ENCODE results near the gene AUTS2.

AUTS2 gene

GRCh38 chr7:70466725-70467364 lies 868.6 kb downstream of the AUTS2 start:
- H3K4me1 ChIP-seq (ENCODE audit: insufficient read depth, low read length), result no peaks in the 10 kb centered on the region
- H3K9ac ChIP-seq (ENCODE audit: low read depth, low read length), result no peak overlapping the region
- no peaks in the 10 kb centered on the region for H3K27me3 ChIP-seq (ENCODE audit: insufficient read depth, low read length)
- no peaks in the 10 kb centered on the region for H3K9me3 ChIP-seq (ENCODE audit: insufficient read depth, low read depth, low read length)
- H3K36me3 ChIP-seq (ENCODE audit: insufficient read depth, low read depth, low read length), result no peaks in the 10 kb centered on the region
- H3K4me3 ChIP-seq (ENCODE audit: low read length), result no peak overlapping the region
- H3K27ac ChIP-seq (ENCODE audit: low read length), result no peak overlapping the region

GRCh38 chr7:70470746-70471145 lies 872.5 kb downstream of the AUTS2 start:
- H3K9ac ChIP-seq (ENCODE audit: low read depth, low read length), result no peak overlapping the region
- H3K4me1 ChIP-seq (ENCODE audit: insufficient read depth, low read length), result no peaks in the 10 kb centered on the region
- no peak overlapping the region for H3K4me3 ChIP-seq (ENCODE audit: low read length)
- no peaks in the 10 kb centered on the region for H3K27me3 ChIP-seq (ENCODE audit: insufficient read depth, low read length)
- H3K9me3 ChIP-seq (ENCODE audit: insufficient read depth, low read depth, low read length), result no peaks in the 10 kb centered on the region
- H3K27ac ChIP-seq (ENCODE audit: low read length), result no peak overlapping the region
- H3K36me3 ChIP-seq (ENCODE audit: insufficient read depth, low read depth, low read length), result no peaks in the 10 kb centered on the region

DNA sequence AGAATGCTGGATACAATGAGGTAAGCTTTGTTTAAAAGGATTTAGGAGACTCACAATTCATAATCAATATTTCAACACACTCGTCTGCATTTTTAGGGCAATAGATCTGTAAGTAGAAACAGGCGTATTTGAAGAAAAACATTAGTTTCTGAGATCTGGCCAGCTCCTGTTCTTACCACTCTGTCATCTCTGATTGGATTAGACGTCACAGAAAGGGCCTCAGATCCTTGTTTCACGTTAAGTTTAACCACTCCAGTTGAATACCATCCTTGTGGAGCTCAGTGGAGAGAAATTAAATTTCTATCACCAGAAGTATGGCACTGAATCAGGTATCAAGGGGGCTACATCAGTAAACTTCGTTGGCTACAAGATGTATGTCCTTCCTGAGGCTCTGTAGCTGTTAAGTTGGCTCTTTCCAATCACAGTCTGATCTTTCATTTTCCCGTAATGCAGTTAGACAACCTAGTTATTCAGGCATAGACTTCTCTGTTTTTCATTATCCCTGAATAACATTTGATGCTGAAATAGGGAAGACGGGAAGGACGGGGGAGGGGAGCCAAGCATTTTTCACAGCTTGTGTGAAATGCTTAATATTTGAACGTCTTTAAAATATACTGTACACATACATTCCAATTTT lies 874.4 kb downstream of the AUTS2 start:
- H3K27me3 ChIP-seq (ENCODE audit: insufficient read depth, low read length), result no peaks in the 10 kb centered on the region
- no peaks in the 10 kb centered on the region; the same call in 1 of the 2 replicates for H3K4me1 ChIP-seq (ENCODE audit: insufficient read depth, low read length)
- H3K36me3 ChIP-seq (ENCODE audit: insufficient read depth, low read depth, low read length), result no peaks in the 10 kb centered on the region
- H3K4me3 ChIP-seq (ENCODE audit: low read length), result no peak overlapping the region
- H3K9me3 ChIP-seq (ENCODE audit: insufficient read depth, low read depth, low read length), result no peaks in the 10 kb centered on the region
- no peak overlapping the region for H3K27ac ChIP-seq (ENCODE audit: low read length)
- H3K9ac ChIP-seq (ENCODE audit: low read depth, low read length), result no peak overlapping the region

GRCh38 chr7:70474639-70475234 lies 876.5 kb downstream of the AUTS2 start:
- H3K9ac ChIP-seq (ENCODE audit: low read depth, low read length), result no peak overlapping the region

GRCh38 chr7:70477036-70478010 lies 879.0 kb downstream of the AUTS2 start:
- Histone ChIP-seq H3K36me3 (ENCODE audit: insufficient read depth, low read depth, low read length) (no peaks in the 10 kb centered on the region), H3K9me3 (ENCODE audit: insufficient read depth, low read depth, low read length) (no peaks in the 10 kb centered on the region), H3K27me3 (ENCODE audit: insufficient read depth, low read length) (no peaks in the 10 kb centered on the region), H3K27ac (ENCODE audit: low read length) (no peak overlapping the region), H3K4me1 (ENCODE audit: insufficient read depth, low read length) (no peaks in the 10 kb centered on the region; the same call in 1 of the 2 replicates), H3K9ac (ENCODE audit: low read depth, low read length) (no peak overlapping the region), H3K4me3 (ENCODE audit: low read length) (no peak overlapping the region)

More at GRCh38 chr7:70474639-70475234, 876.5 kb downstream of the AUTS2 start:
- Histone ChIP-seq H3K36me3 (ENCODE audit: insufficient read depth, low read depth, low read length) (no peaks in the 10 kb centered on the region), H3K27ac (ENCODE audit: low read length) (no peak overlapping the region), H3K9me3 (ENCODE audit: insufficient read depth, low read depth, low read length) (no peaks in the 10 kb centered on the region), H3K4me3 (ENCODE audit: low read length) (no peak overlapping the region), H3K4me1 (ENCODE audit: insufficient read depth, low read length) (no peaks in the 10 kb centered on the region; the same call in 1 of the 2 replicates), H3K27me3 (ENCODE audit: insufficient read depth, low read length) (no peaks in the 10 kb centered on the region)

DNA sequence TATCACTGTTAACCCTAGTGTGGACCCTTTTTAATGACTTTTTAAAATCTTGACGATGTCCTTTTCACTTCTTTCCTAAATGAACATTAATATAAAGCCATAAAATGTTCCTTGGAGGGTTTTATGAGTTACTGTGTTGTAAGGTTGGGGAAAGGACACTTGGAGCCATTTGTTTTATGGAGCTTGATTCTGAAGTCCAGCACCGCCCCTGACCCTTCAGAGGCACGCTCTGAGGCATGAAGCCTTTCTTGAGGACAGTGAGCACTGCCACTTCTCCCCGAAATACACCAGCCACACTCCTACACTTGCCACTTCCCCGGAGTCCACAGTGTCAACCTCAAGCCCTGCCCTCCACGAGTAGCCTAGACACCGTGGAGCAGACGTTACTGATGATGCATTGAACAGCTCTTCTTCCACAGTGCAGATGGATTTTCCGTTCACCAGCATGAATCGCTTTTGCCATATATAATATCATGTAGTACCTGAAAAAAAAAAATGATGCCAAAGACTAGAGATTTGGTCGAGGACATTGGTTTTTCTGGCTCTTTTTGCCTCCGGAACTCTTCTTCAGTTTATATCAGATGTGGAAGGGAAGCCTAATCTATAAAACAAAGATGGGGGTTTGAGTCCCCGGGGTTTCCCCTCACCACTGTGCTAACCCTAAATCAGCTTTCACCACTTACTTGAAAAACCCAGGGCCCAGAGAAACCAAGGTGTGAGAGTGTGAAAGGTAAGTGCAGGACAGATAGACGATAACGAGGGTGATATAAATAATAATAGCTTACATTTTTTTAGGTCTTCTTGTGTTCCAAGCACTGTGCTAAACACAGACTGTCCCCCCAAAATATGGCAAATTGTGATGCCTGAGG lies 881.1 kb downstream of the AUTS2 start:
- no peak overlapping the region for H3K4me3 ChIP-seq (ENCODE audit: low read length)
- no peaks in the 10 kb centered on the region for H3K27me3 ChIP-seq (ENCODE audit: insufficient read depth, low read length)
- no peaks in the 10 kb centered on the region for H3K36me3 ChIP-seq (ENCODE audit: insufficient read depth, low read depth, low read length)
- no peak overlapping the region for H3K27ac ChIP-seq (ENCODE audit: low read length)
- H3K9me3 ChIP-seq (ENCODE audit: insufficient read depth, low read depth, low read length), result no peaks in the 10 kb centered on the region
- H3K9ac ChIP-seq (ENCODE audit: low read depth, low read length), result no peak overlapping the region
- no peaks in the 10 kb centered on the region; the same call in 1 of the 2 replicates for H3K4me1 ChIP-seq (ENCODE audit: insufficient read depth, low read length)

DNA sequence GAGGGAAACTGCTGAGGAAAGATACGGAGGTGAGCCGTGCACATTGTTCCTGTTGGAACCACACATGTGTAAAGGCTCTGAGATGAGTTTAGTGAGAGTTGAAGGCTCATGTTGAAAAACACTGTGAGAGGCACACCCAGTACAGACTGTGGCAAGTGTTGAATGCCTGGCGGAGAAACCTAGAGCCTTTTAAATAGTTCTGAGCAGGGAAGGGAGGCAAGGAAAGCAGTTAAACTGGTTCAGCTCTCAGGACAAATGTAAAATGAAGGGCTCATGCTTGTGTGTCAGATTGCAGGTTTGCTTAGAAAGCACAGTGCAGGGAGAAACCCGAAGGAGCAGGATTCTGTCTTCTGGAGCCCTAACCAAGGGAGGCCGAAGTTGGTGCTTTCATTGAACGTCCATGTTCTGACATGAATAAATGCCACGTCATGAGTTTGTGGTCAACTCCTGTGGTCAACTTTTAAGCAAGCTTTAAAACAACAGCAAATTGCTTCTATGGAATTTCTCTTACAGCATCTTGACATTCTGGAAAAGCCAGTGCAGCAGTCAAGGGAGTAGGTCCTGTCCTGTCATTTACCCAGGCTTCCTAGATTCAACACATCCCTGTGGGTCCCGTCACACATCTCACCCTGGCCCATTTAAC lies 882.8 kb downstream of the AUTS2 start:
- Histone ChIP-seq H3K36me3 (ENCODE audit: insufficient read depth, low read depth, low read length) (no peaks in the 10 kb centered on the region), H3K9me3 (ENCODE audit: insufficient read depth, low read depth, low read length) (no peaks in the 10 kb centered on the region), H3K9ac (ENCODE audit: low read depth, low read length) (no peak overlapping the region), H3K4me3 (ENCODE audit: low read length) (no peak overlapping the region), H3K27me3 (ENCODE audit: insufficient read depth, low read length) (no peaks in the 10 kb centered on the region), H3K4me1 (ENCODE audit: insufficient read depth, low read length) (no peaks in the 10 kb centered on the region; the same call in 1 of the 2 replicates), H3K27ac (ENCODE audit: low read length) (no peak overlapping the region)

- no peak overlapping the region for H3K9ac ChIP-seq (ENCODE audit: low read depth, low read length)
- H3K4me1 ChIP-seq (ENCODE audit: insufficient read depth, low read length), result no peaks in the 10 kb centered on the region; the same call in 1 of the 2 replicates
- H3K36me3 ChIP-seq (ENCODE audit: insufficient read depth, low read depth, low read length), result no peaks in the 10 kb centered on the region
- H3K9me3 ChIP-seq (ENCODE audit: insufficient read depth, low read depth, low read length), result no peaks in the 10 kb centered on the region
- H3K27ac ChIP-seq (ENCODE audit: low read length), result no peak overlapping the region
- H3K27me3 ChIP-seq (ENCODE audit: insufficient read depth, low read length), result no peaks in the 10 kb centered on the region
- no peak overlapping the region for H3K4me3 ChIP-seq (ENCODE audit: low read length)
These were observed 883.4 kb downstream of the AUTS2 start for GRCh38 chr7:70481570-70482123.

GRCh38 chr7:70484255-70484654 lies 886.0 kb downstream of the AUTS2 start:
- no peaks in the 10 kb centered on the region for H3K36me3 ChIP-seq (ENCODE audit: insufficient read depth, low read depth, low read length)

GRCh38 chr7:70486977-70487376 lies 888.7 kb downstream of the AUTS2 start:
- H3K9me3 ChIP-seq (ENCODE audit: insufficient read depth, low read depth, low read length), result no peaks in the 10 kb centered on the region
- H3K9ac ChIP-seq (ENCODE audit: low read depth, low read length), result no peak overlapping the region
- no peaks in the 10 kb centered on the region for H3K27me3 ChIP-seq (ENCODE audit: insufficient read depth, low read length)

More at GRCh38 chr7:70484255-70484654, 886.0 kb downstream of the AUTS2 start:
- no peak overlapping the region for H3K4me3 ChIP-seq (ENCODE audit: low read length)
- no peaks in the 10 kb centered on the region for H3K27me3 ChIP-seq (ENCODE audit: insufficient read depth, low read length)
- no peak overlapping the region for H3K9ac ChIP-seq (ENCODE audit: low read depth, low read length)
- no peak overlapping the region for H3K27ac ChIP-seq (ENCODE audit: low read length)
- no peaks in the 10 kb centered on the region for H3K9me3 ChIP-seq (ENCODE audit: insufficient read depth, low read depth, low read length)
- H3K4me1 ChIP-seq (ENCODE audit: insufficient read depth, low read length), result no peaks in the 10 kb centered on the region

More at GRCh38 chr7:70486977-70487376, 888.7 kb downstream of the AUTS2 start:
- Histone ChIP-seq H3K27ac (ENCODE audit: low read length) (no peak overlapping the region), H3K36me3 (ENCODE audit: insufficient read depth, low read depth, low read length) (no peaks in the 10 kb centered on the region), H3K4me1 (ENCODE audit: insufficient read depth, low read length) (no peaks in the 10 kb centered on the region), H3K4me3 (ENCODE audit: low read length) (no peak overlapping the region)

All from iPS-20b (cell line).